Neural cell (in vitro differentiated cells): ENCODE measurements around the gene GDF11. TPM values are rescaled to one million over a fixed set of nuclear protein-coding genes. Genes with fewer than 3 reads are reported as not detected.

Experiments used
- H2AFZ ChIP-seq: fragments of 200-600, 300-800 bp; sonication (generic), shearing (Covaris generic); 2 replicates; pipeline ENCODE4 v1.6.0; 2014; ENCODE audit warnings: low read depth, mild to moderate bottlenecking, antibody characterized with exemption, low read length, moderate library complexity
- H3F3A ChIP-seq: fragments of 200-600 bp; shearing (Covaris generic); 2 replicates; pipeline ENCODE4 v1.6.1; 2016; ENCODE audit warnings: mild to moderate bottlenecking, moderate library complexity, mixed read lengths, antibody characterized with exemption, low read length; ENCODE audit not compliant: insufficient read depth, poor library complexity, severe bottlenecking
- H3K27ac ChIP-seq: fragments of 200-600, 300-800 bp; sonication (generic), shearing (Covaris generic); 2 replicates; pipeline ENCODE4 v1.5.1; 2014; ENCODE audit warnings: mild to moderate bottlenecking, low read length, moderate library complexity
- H3K27me3 ChIP-seq: fragments of 300-800, 200-600 bp; sonication (generic), shearing (Covaris generic); 2 replicates; pipeline ENCODE4 v1.6.0; 2014; ENCODE audit warnings: mild to moderate bottlenecking, low read depth, low read length, moderate library complexity; ENCODE audit not compliant: insufficient read depth
- H3K36me3 ChIP-seq: fragments of 300-800, 200-600 bp; sonication (generic), shearing (Covaris generic); 2 replicates; pipeline ENCODE4 v1.5.1; 2014; ENCODE audit warnings: mild to moderate bottlenecking, antibody characterized with exemption, low read length, moderate library complexity; ENCODE audit not compliant: insufficient read depth
- H3K4me2 ChIP-seq: fragments of 300-800, 200-600 bp; sonication (generic), shearing (Covaris generic); 2 replicates; pipeline ENCODE4 v1.6.0; 2014; ENCODE audit warnings: mild to moderate bottlenecking, low read length
- H3K4me3 ChIP-seq: fragments of 300-800, 200-600 bp; sonication (generic), shearing (Covaris generic); 2 replicates; pipeline ENCODE4 v1.5.1; 2014; ENCODE audit warnings: mild to moderate bottlenecking, low read length, moderate library complexity
- H3K79me2 ChIP-seq: fragments of 200-600 bp; shearing (Covaris generic); replicated peaks from 2 replicates; pipeline ENCODE4 v1.6.0; 2014; ENCODE audit warnings: mild to moderate bottlenecking, low read length, moderate library complexity; ENCODE audit not compliant: insufficient read depth
- H3K9ac ChIP-seq: fragments of 300-800, 200-600 bp; sonication (generic), shearing (Covaris generic); 2 replicates; pipeline ENCODE4 v1.6.1; 2016; ENCODE audit warnings: mild to moderate bottlenecking, low read length, mixed read lengths
- H3K9me2 ChIP-seq: fragments of 200-600 bp; shearing (Covaris generic); 2 replicates; pipeline ENCODE4 v1.6.1; 2016; ENCODE audit warnings: mild to moderate bottlenecking, low read length, mixed read lengths; ENCODE audit not compliant: insufficient read depth
- H3K9me3 ChIP-seq: fragments of 200-600, 300-800 bp; sonication (generic), shearing (Covaris generic); 2 replicates; pipeline ENCODE4 v1.6.1; 2016; ENCODE audit warnings: mild to moderate bottlenecking, mixed run types, low read length, moderate library complexity, mixed read lengths
- H4K20me1 ChIP-seq: fragments of 200-600 bp; shearing (Covaris generic); 2 replicates; pipeline ENCODE4 v1.6.1; 2016; ENCODE audit warnings: mild to moderate bottlenecking, mixed run types; ENCODE audit not compliant: insufficient read depth
- EP300 ChIP-seq: fragments of 450-650 bp; conservative IDR thresholded peaks from 2 replicates; pipeline ENCODE4 v1.6.1; 2014; ENCODE audit warnings: antibody characterized with exemption, mild to moderate bottlenecking, moderate library complexity; ENCODE audit not compliant: poor library complexity, severe bottlenecking
- EZH2 ChIP-seq: fragments of 200-600, 300-800 bp; shearing (Covaris generic), sonication (generic); IDR thresholded peaks from 2 replicates; pipeline ENCODE4 v1.6.1; 2014; ENCODE audit warnings: antibody characterized with exemption, low read length, borderline replicate concordance, mild to moderate bottlenecking; ENCODE audit not compliant: insufficient read depth, poor library complexity, severe bottlenecking
- MXI1 ChIP-seq: fragments of 450-650 bp; conservative IDR thresholded peaks from 2 replicates; pipeline ENCODE4 v1.6.1; 2014; ENCODE audit warnings: antibody characterized with exemption, mild to moderate bottlenecking; ENCODE audit not compliant: poor library complexity, severe bottlenecking
- POLR2AphosphoS5 ChIP-seq: IDR thresholded peaks from 2 replicates; pipeline ENCODE4 v1.6.1; 2012
- RAD21 ChIP-seq: fragments of 450-650 bp; conservative IDR thresholded peaks from 2 replicates; pipeline ENCODE4 v1.6.1; 2014; ENCODE audit warnings: antibody characterized with exemption, mild to moderate bottlenecking, moderate library complexity
- SMC3 ChIP-seq: fragments of 450-650 bp; conservative IDR thresholded peaks from 2 replicates; pipeline ENCODE4 v1.6.1; 2014; ENCODE audit warnings: antibody characterized with exemption, mild to moderate bottlenecking, moderate library complexity; ENCODE audit not compliant: poor library complexity
- TAF1 ChIP-seq: IDR thresholded peaks from 2 replicates; pipeline ENCODE4 v1.6.1; 2012; ENCODE audit warnings: low read depth
- polyA plus RNA-seq: library from polyadenylated mRNA; depleted of rRNA; stranded (reverse); fragments of >200 nt; gene quantifications from 2 replicates; pipeline ENCODE4 v1.2.3, GENCODE V29; 2014
- TF ChIP-seq, protein P1 (sequence below): fragments of 450-650 bp; IDR thresholded peaks from 2 replicates; pipeline ENCODE4 v1.5.1; 2014; ENCODE audit warnings: antibody characterized with exemption, mild to moderate bottlenecking, moderate library complexity; ENCODE audit not compliant: poor library complexity, severe bottlenecking
- TF ChIP-seq, protein P2 (sequence below): IDR thresholded peaks from 2 replicates; pipeline ENCODE4 v1.6.1; 2012; ENCODE audit warnings: borderline replicate concordance

GDF11 gene
- polyA plus RNA-seq, 1 donor from 2014 or later = 16.0 TPM

DNA sequence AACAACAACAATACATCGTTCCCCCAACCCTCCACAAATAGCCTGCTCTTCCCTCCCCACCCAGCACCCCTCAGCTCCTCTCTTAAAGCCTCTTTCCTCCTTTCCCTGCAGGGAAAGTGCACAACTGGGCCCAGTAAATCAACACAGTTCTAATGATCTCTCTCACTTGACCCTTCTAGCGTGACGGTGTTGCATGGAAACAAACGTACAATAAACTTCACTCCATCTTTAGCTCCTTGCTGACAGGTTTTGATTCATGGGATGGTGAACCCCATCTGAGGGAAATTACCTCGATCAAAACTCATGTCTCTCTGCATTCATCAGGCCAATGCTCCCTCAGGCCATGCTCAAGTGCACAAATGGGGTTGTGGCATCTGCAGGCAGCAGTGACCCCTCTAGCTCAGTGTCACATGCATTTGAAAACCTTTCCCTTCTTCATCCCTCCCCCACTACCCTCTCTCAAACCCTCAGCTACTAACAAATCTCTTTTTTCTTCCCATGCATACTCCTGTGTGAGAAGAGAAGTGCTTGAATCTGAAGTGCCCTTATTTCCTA, 22.9 kb downstream of the GDF11 start:
- H4K20me1 ChIP-seq = no peaks in the 10 kb centered on the region
- H3K79me2 ChIP-seq = no peaks in the 10 kb centered on the region
- H3K4me3 ChIP-seq = no peak overlapping the region
- H3K9me3 ChIP-seq = no peaks in the 10 kb centered on the region
- no peak overlapping the region for H3K9ac ChIP-seq
- no peak overlapping the region for H2AFZ ChIP-seq
- no peaks in the 10 kb centered on the region for H3K27me3 ChIP-seq
- H3K27ac ChIP-seq = no peak overlapping the region
- no peak overlapping the region for H3K4me2 ChIP-seq
- no peak for TF ChIP-seq POLR2AphosphoS5
- no peak for TF ChIP-seq TAF1
- no peak for TF ChIP-seq EP300
- no peak for TF ChIP-seq EZH2
- TF ChIP-seq SMC3 = no peak
- TF ChIP-seq, protein P1, sequence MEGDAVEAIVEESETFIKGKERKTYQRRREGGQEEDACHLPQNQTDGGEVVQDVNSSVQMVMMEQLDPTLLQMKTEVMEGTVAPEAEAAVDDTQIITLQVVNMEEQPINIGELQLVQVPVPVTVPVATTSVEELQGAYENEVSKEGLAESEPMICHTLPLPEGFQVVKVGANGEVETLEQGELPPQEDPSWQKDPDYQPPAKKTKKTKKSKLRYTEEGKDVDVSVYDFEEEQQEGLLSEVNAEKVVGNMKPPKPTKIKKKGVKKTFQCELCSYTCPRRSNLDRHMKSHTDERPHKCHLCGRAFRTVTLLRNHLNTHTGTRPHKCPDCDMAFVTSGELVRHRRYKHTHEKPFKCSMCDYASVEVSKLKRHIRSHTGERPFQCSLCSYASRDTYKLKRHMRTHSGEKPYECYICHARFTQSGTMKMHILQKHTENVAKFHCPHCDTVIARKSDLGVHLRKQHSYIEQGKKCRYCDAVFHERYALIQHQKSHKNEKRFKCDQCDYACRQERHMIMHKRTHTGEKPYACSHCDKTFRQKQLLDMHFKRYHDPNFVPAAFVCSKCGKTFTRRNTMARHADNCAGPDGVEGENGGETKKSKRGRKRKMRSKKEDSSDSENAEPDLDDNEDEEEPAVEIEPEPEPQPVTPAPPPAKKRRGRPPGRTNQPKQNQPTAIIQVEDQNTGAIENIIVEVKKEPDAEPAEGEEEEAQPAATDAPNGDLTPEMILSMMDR = no peak
- TF ChIP-seq RAD21 = no peak
- TF ChIP-seq MXI1 = no peak
- TF ChIP-seq, protein P2, sequence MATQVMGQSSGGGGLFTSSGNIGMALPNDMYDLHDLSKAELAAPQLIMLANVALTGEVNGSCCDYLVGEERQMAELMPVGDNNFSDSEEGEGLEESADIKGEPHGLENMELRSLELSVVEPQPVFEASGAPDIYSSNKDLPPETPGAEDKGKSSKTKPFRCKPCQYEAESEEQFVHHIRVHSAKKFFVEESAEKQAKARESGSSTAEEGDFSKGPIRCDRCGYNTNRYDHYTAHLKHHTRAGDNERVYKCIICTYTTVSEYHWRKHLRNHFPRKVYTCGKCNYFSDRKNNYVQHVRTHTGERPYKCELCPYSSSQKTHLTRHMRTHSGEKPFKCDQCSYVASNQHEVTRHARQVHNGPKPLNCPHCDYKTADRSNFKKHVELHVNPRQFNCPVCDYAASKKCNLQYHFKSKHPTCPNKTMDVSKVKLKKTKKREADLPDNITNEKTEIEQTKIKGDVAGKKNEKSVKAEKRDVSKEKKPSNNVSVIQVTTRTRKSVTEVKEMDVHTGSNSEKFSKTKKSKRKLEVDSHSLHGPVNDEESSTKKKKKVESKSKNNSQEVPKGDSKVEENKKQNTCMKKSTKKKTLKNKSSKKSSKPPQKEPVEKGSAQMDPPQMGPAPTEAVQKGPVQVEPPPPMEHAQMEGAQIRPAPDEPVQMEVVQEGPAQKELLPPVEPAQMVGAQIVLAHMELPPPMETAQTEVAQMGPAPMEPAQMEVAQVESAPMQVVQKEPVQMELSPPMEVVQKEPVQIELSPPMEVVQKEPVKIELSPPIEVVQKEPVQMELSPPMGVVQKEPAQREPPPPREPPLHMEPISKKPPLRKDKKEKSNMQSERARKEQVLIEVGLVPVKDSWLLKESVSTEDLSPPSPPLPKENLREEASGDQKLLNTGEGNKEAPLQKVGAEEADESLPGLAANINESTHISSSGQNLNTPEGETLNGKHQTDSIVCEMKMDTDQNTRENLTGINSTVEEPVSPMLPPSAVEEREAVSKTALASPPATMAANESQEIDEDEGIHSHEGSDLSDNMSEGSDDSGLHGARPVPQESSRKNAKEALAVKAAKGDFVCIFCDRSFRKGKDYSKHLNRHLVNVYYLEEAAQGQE = no peak
- H3K9me2 ChIP-seq = no peaks in the 10 kb centered on the region
- H3F3A ChIP-seq = no peaks in the 10 kb centered on the region
- peaks cover 4% of the 10 kb centered on the region for H3K36me3 ChIP-seq

DNA sequence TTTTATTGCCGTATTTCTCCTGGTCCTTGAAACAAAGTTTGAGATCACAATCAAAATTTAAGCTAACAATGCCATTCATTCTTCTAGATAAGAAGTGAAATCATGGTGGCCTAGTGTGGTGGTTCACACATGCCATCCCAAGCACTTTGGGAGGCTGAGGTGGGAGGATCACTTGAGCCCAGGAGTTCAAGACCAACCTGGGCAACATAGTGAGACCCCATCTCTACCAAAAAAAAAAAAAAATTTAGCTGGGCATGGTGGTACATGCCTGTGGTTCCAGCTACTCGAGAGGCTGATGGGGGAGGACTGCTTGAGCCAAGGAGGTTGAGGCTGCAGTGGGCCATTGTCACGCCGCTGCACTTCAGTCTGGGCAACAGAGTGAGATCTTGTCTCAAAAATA, 24.2 kb downstream of the GDF11 start:
- Histone ChIP-seq H3K27me3 (no peaks in the 10 kb centered on the region), H3K9me3 (no peaks in the 10 kb centered on the region)
- no peak for TF ChIP-seq SMC3
- no peak for TF ChIP-seq TAF1
- TF ChIP-seq, protein P1 = no peak
- TF ChIP-seq EP300 = no peak
- no peak for TF ChIP-seq RAD21
- no peak for TF ChIP-seq MXI1
- TF ChIP-seq, protein P2 = no peak
- no peak for TF ChIP-seq POLR2AphosphoS5
- no peak for TF ChIP-seq EZH2

More for the DNA sequence above, 24.2 kb downstream of the GDF11 start:
- no peak overlapping the region for H3K4me3 ChIP-seq
- H3K4me2 ChIP-seq = no peak overlapping the region
- H3K27ac ChIP-seq = no peak overlapping the region
- H4K20me1 ChIP-seq = no peaks in the 10 kb centered on the region
- H2AFZ ChIP-seq = no peak overlapping the region
- no peak overlapping the region for H3K9ac ChIP-seq
- no peaks in the 10 kb centered on the region for H3F3A ChIP-seq
- H3K36me3 ChIP-seq = peaks cover 4% of the 10 kb centered on the region
- H3K79me2 ChIP-seq = no peaks in the 10 kb centered on the region
- H3K9me2 ChIP-seq = no peaks in the 10 kb centered on the region
